Mesothelial cell of epicardium (in vitro differentiated cells): Measurements from ENCODE around the gene PDCD1. TPM values are rescaled to one million over a fixed set of nuclear protein-coding genes. Genes with fewer than 3 reads are reported as not detected.
A peak's percentile ranks its signal among the peaks of the same experiment; 100 is the strongest.

ENCODE experiments used
- DNase-seq, 2 experiments: peaks; one replicate each; pipeline ENCODE4 v3.0.0; 2021; ENCODE audit warnings: low spot score in 2 of 2; ENCODE audit not compliant: unreplicated experiment in 2 of 2
- H3K27ac Mint-ChIP-seq: 2 replicates; pipeline ENCODE4 v1.8.0; 2021; ENCODE audit warnings: mixed read lengths
- H3K27me3 Mint-ChIP-seq: 2 replicates; pipeline ENCODE4 v1.8.0; 2021; ENCODE audit warnings: low read depth, mixed read lengths
- H3K36me3 Mint-ChIP-seq: 2 replicates; pipeline ENCODE4 v1.8.0; 2021; ENCODE audit warnings: mixed read lengths
- H3K4me1 Mint-ChIP-seq: 2 replicates; pipeline ENCODE4 v1.8.0; 2021; ENCODE audit warnings: mixed read lengths
- H3K4me3 Mint-ChIP-seq: 2 replicates; pipeline ENCODE4 v1.8.0; 2021; ENCODE audit warnings: mild to moderate bottlenecking, moderate library complexity, mixed read lengths
- H3K9me3 Mint-ChIP-seq: 2 replicates; pipeline ENCODE4 v1.8.0; 2021; ENCODE audit warnings: mixed read lengths
- total RNA-seq: library from RNA; stranded (reverse); gene quantifications from 3 replicates; pipeline ENCODE4 v1.2.1, GENCODE V29; 2021
- TF ChIP-seq, protein P1 (sequence below): fragments of 200-600 bp; sonication (generic); IDR thresholded peaks from one replicate; pipeline ENCODE4 v1.5.0; 2021; ENCODE audit warnings: antibody characterized with exemption; ENCODE audit not compliant: unreplicated experiment

The PDCD1 gene
- total RNA-seq, 1 donor from 2014 or later: not detected

DNA sequence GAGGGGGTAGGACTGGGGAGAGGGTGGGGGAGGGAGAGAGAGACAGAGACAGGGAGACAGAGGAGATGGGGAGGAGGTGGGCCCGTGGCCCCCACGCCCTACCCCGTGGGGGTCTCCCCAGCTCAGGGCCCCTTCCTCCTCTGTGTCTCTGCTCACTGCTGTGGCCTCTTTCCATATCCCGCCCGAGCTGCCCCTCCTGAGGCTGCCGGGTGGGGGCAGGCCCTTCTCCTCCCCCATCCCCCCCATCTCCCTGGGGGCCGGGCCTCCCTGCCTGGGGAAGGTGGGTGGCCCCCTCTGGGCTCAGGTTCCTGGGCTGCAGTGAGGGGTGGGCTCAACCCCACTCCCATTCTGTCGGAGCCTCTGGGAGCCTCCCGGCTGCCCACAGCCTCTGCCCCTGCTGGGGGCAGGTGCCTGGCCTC is 332 bp upstream of the PDCD1 start:
- Mint-ChIP-seq H3K4me3 (no peak overlapping the region), H3K27me3 (peaks cover 4% of the 10 kb centered on the region), H3K4me1 (peaks cover 8% of the 10 kb centered on the region), H3K9me3 (peaks cover under 1% of the 10 kb centered on the region), H3K27ac (no peak overlapping the region), H3K36me3 (no peaks in the 10 kb centered on the region)
- TF ChIP-seq, protein P1, sequence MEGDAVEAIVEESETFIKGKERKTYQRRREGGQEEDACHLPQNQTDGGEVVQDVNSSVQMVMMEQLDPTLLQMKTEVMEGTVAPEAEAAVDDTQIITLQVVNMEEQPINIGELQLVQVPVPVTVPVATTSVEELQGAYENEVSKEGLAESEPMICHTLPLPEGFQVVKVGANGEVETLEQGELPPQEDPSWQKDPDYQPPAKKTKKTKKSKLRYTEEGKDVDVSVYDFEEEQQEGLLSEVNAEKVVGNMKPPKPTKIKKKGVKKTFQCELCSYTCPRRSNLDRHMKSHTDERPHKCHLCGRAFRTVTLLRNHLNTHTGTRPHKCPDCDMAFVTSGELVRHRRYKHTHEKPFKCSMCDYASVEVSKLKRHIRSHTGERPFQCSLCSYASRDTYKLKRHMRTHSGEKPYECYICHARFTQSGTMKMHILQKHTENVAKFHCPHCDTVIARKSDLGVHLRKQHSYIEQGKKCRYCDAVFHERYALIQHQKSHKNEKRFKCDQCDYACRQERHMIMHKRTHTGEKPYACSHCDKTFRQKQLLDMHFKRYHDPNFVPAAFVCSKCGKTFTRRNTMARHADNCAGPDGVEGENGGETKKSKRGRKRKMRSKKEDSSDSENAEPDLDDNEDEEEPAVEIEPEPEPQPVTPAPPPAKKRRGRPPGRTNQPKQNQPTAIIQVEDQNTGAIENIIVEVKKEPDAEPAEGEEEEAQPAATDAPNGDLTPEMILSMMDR: no peak
- peak in 1 of 2 experiments; percentile 17 for DNase-seq

DNA sequence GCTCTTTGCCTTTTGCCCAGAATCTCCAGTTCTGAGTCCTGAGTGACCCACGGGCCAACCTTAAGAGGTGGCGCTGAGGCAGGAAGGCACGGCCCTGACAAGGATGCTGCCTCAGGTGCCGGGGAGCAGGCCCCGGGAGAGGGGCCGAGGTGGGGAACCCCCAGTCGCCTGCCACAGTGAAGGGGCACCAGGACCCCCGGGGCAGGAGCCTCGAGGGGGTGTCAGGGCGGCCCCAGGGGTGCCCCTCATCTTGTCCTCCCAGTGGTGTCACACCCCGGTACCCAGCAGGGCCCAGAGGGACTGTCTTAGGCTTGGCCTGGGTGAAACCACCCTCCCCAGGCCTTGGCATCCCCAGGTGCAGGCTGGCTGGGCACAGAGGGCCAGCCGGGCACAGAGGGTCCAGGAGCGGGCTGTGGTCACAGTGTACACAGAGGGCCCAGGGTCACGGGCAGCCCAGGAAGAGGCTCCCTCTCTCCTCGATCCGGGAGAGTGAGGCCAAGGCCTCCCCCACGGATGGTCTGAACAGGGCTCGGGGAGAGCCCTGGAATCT is 1.0 kb downstream of the PDCD1 start:
- TF ChIP-seq, protein P1: no peak
- peak in 1 of 2 experiments; percentile 16 for DNase-seq
- peaks cover 8% of the 10 kb centered on the region for H3K4me1 Mint-ChIP-seq
- H3K9me3 Mint-ChIP-seq: no peaks in the 10 kb centered on the region
- H3K4me3 Mint-ChIP-seq: no peak overlapping the region
- no peaks in the 10 kb centered on the region for H3K36me3 Mint-ChIP-seq
- H3K27me3 Mint-ChIP-seq: no peaks in the 10 kb centered on the region
- H3K27ac Mint-ChIP-seq: no peak overlapping the region

DNA sequence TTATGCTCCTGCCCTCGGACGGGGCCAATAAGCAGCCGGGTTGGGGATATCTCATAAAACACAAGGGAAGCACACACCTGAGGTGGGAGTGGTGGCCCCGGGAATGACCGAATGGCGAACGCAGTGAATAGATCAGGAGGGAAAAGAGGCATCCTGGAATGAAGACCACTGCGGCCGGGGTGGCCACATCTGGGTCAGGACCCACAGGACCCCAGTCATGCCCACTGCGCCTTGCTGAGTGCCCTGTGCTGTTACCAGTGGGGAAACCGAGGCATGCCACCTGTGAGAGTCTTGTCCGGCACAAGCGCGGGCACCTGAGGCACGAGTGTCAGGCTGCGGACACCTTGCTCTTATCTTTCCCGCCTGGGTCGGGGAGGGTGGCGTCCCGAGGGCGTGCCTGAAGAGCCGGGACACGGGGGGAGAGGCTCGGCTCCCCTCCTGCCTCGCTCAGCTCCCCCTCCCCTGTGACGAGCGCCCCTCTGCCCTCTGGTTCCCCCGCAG is 1.6 kb downstream of the PDCD1 start:
- H3K9me3 Mint-ChIP-seq: no peaks in the 10 kb centered on the region
- H3K4me3 Mint-ChIP-seq: no peak overlapping the region
- H3K4me1 Mint-ChIP-seq: peaks cover 8% of the 10 kb centered on the region
- TF ChIP-seq, protein P1: no peak
- H3K36me3 Mint-ChIP-seq: no peaks in the 10 kb centered on the region
- DNase-seq: no peak
- H3K27ac Mint-ChIP-seq: no peak overlapping the region
- no peaks in the 10 kb centered on the region for H3K27me3 Mint-ChIP-seq

DNA sequence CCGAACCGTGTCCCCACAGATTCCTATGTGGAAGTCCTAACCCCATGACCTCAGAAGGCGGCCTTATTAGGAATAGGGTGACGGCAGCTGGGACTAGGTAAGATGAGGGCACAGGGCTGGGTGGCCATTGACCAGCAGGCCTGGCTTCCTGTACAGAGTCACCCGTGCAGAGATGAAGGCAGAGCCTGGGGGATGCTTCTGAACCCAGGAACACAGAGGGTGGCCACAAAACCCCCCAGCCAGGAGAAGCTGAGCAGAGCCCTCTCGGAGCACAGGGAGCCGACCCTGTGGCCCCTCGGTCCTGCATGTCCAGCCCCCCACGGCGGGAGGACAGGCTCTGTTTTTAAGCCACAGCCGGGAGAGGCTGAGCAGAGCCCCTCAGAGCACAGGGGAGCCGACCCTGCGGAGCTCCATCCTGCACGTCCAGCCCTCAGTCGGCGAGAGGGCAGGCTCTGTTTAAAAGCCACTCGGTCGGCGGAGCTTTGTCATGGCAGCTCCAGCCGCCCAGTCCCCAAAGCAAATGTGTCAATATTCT is 2.7 kb downstream of the PDCD1 start:
- Mint-ChIP-seq H3K27ac (no peak overlapping the region), H3K36me3 (no peaks in the 10 kb centered on the region), H3K4me3 (no peak overlapping the region), H3K4me1 (peaks cover 8% of the 10 kb centered on the region), H3K9me3 (no peaks in the 10 kb centered on the region), H3K27me3 (no peaks in the 10 kb centered on the region)
- DNase-seq: no peak
- TF ChIP-seq, protein P1: no peak

DNA sequence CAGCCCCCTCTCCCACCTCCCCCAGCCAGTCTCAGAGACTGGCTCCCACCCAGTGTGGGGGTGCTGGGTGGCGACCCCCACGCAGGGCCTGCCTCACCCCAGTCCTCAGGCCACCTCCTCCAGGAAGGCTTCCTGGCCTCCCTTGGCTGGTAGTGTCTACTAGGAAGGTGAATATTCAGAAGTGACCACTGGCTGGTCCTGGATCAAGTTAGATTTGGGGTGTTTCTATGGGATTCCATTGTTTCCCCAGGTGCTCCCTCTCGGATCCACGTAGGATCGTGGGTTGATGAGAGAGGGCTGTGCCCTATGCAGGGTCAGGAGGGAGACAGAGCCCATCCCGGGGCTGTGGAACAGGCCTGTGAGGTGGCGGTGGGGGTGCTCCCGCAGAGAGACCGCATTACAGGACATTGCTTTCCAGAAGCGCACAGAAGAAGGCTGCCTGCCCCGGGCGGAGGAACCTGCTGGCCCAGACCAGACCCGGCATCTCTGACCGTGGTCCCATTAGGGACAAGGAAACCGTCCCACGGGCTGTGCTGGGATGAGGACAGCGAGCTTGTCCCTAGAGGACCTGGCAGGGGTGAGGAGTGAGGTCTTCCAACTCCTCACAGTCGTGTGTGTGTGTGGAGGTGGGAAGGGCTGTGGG is 3.3 kb downstream of the PDCD1 start:
- Mint-ChIP-seq H3K36me3 (no peaks in the 10 kb centered on the region), H3K27me3 (no peaks in the 10 kb centered on the region), H3K9me3 (no peaks in the 10 kb centered on the region), H3K4me1 (peaks cover 8% of the 10 kb centered on the region), H3K27ac (no peak overlapping the region), H3K4me3 (no peak overlapping the region)
- no peak for DNase-seq
- TF ChIP-seq, protein P1: no peak
